Measurements from ENCODE around the gene CALHM5.

CALHM5 gene

DNA sequence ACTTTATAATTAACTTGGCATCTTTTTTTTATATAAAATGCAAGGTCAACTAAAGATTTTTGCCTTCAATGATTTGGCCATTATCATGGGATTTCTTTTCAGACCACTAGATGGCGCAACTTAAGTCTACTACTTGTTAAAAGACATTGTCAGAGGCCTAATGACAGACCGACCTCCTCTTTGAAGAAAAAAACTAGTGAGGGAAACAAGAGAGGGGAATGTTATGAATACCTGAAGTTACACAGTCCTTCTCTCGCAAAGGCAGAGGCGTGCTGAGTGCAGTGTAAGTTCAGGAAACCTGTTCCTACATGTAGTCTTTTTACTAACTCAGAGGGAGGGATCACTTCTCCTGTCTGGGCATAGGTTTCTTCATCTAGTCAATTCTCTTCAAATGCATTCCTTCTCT lies 24.8 kb downstream of the CALHM5 start:
- TF ChIP-seq, protein P1, sequence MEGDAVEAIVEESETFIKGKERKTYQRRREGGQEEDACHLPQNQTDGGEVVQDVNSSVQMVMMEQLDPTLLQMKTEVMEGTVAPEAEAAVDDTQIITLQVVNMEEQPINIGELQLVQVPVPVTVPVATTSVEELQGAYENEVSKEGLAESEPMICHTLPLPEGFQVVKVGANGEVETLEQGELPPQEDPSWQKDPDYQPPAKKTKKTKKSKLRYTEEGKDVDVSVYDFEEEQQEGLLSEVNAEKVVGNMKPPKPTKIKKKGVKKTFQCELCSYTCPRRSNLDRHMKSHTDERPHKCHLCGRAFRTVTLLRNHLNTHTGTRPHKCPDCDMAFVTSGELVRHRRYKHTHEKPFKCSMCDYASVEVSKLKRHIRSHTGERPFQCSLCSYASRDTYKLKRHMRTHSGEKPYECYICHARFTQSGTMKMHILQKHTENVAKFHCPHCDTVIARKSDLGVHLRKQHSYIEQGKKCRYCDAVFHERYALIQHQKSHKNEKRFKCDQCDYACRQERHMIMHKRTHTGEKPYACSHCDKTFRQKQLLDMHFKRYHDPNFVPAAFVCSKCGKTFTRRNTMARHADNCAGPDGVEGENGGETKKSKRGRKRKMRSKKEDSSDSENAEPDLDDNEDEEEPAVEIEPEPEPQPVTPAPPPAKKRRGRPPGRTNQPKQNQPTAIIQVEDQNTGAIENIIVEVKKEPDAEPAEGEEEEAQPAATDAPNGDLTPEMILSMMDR (IDR thresholded peaks at IDR 0.05; ENCODE audit: low read depth, low read length): peak; percentile 62
- in situ Hi-C loops (cut with HindIII; ENCODE audit: low sequenced_read_pairs): no loop called here
- peak; percentile 70 for DNase-seq (ENCODE audit: low read depth, low spot score)
- no peak overlapping the region for H3K4me3 ChIP-seq (ENCODE audit: low read depth, low read length)

DNA sequence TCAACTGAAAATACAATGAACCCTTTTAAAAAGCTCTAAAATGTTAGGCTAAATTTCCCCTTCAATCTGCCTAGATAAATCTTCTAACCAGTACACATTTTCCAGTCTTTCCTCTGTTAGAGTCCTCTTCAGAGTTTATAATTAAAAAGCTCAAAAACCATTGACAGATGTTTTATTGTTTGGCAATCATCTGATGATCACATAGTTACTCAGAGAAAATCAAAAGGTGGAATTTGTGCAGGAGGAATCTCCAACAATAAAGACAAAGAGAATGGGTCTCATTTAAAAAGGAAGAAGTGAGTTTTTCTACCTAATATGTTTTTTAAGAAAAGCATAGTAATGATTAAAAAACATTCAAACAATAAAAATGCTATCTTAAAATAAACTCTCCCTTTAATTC lies 31.0 kb downstream of the CALHM5 start:
- no peak for DNase-seq (ENCODE audit: low read depth, low spot score)
- TF ChIP-seq, protein P1 (IDR thresholded peaks at IDR 0.05; ENCODE audit: low read depth, low read length): no peak
- no peak overlapping the region for H3K4me3 ChIP-seq (ENCODE audit: low read depth, low read length)
- in situ Hi-C loops (cut with HindIII; ENCODE audit: low sequenced_read_pairs): no loop called here

DNA sequence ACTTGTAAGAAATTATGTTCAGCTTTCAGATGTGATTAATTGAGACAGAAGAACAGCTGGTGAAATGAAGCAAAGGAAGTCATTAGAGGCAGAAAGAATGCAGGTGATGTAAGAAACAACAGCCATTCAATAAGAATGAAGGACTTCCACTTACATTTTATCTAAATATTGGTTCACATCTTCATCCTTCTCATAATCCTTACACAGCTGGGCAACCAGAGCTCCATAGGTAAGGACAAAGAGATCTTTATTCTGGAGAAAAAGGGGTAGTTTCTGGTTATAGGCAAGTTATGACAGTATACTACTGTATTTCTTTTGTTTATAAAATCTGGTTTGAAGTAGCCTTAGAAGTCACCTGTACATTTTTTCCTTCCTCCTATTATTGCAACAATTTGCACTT lies 31.7 kb downstream of the CALHM5 start:
- no peak for DNase-seq (ENCODE audit: low read depth, low spot score)
- H3K4me3 ChIP-seq (ENCODE audit: low read depth, low read length): no peak overlapping the region
- TF ChIP-seq, protein P1 (IDR thresholded peaks at IDR 0.05; ENCODE audit: low read depth, low read length): no peak
- in situ Hi-C loops (cut with HindIII; ENCODE audit: low sequenced_read_pairs): no loop called here

DNA sequence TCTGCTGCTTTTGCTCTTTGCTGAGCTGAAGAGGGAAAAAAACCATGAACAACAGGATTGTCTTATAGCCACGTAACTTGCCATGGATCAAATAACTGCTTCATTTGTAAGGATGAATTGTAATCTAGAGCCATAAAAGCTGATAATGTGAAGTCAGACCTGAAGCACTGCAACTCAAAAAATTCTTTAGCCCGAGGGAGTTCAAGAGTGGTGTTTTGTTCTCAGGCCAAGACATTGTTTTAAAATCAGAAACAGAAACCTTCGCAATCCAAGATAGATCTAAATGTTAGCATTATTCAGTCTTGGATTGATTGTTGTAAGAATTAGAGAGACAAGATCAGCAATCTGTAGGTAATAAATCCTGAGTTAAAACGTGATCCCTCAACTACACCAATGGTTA lies 34.2 kb downstream of the CALHM5 start, which contains the start of gene TRAPPC3L:
Gene TRAPPC3L (minus strand): TSS at position 34 of the 400 bp plus-strand sequence. CDS start 170 bp downstream, outside the sequence.
- H3K4me3 ChIP-seq (ENCODE audit: low read depth, low read length): no peak within 1 kb of the TSS
- in situ Hi-C loops (cut with HindIII; ENCODE audit: low sequenced_read_pairs): no loop called here
- TF ChIP-seq, protein P1 (IDR thresholded peaks at IDR 0.05; ENCODE audit: low read depth, low read length): no peak
- DNase-seq (ENCODE audit: low read depth, low spot score): no peak

DNA sequence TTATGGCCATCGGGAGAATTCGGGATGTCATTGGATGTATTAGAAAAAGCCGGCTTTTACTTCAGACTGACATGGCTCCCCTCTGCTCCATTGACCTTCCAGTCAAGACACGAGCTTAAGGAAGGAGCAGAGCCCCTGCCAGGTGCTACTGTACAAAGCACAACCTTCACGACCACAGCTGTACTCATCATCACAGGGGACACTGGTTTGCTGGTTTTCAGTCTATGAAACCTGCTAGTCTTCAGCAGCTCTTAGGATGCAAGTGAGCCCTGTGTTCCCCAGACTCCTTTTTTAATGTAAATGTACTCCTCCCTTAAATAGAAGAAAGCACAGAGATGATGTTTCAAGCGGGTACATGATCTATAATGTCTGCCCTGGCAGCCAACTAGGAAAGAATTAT lies 35.9 kb downstream of the CALHM5 start:
- no peak for DNase-seq (ENCODE audit: low read depth, low spot score)
- in situ Hi-C loops (cut with HindIII; ENCODE audit: low sequenced_read_pairs): no loop called here

DNA sequence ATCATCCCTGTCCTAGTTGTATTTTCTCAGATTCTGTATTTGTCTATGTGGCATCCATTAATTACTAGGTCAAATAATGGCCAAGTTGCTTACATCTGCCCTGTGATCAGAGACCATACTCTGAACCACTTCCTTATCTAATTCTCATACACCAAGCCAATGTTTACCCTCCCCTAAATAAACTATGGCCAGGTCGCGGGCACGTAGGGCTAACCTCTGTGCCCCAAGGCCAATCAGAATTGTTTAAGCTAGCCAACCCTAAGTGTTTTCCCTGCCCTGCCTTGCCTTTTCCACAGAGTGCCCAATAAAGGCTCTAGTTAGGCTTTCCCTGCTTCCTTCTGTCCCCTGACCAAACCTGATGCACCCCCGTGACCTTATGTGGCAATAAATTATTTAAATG lies 39.4 kb downstream of the CALHM5 start:
- in situ Hi-C loops (cut with HindIII; ENCODE audit: low sequenced_read_pairs): no loop called here
- DNase-seq (ENCODE audit: low read depth, low spot score): no peak
- TF ChIP-seq, protein P1 (IDR thresholded peaks at IDR 0.05; ENCODE audit: low read depth, low read length): no peak
- H3K4me3 ChIP-seq (ENCODE audit: low read depth, low read length): no peak overlapping the region

More for the DNA sequence above, 35.9 kb downstream of the CALHM5 start:
- H3K4me3 ChIP-seq (ENCODE audit: low read depth, low read length): no peak overlapping the region
- TF ChIP-seq, protein P1 (IDR thresholded peaks at IDR 0.05; ENCODE audit: low read depth, low read length): no peak

DNA sequence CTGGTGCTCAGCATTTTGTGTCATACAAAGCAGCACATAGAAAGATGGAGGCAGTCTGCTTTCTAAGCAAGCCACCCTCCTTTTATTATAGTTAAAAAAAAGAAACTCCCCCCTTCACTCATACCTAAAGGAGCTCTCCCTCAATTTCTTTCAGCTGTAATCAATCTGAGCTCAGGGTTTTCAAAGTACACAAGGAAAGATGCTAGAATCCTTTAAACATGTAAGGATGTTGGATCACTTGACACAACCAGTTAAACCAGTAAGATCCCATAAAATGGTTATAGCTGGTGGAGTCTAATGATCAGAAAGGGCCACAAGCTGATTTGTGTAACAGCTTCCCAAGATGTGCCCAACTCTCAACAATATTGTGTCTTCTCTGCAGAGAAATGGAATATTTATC lies 42.0 kb downstream of the CALHM5 start, which contains the start of gene CALHM4:
Gene CALHM4 (plus strand): TSS at position 301 of the 400 bp plus-strand sequence. CDS start 43 bp downstream, at position 344.
- no peak within 1 kb of the TSS for H3K4me3 ChIP-seq (ENCODE audit: low read depth, low read length)
- no peak for DNase-seq (ENCODE audit: low read depth, low spot score)
- TF ChIP-seq, protein P1 (IDR thresholded peaks at IDR 0.05; ENCODE audit: low read depth, low read length): no peak
- in situ Hi-C loops (cut with HindIII; ENCODE audit: low sequenced_read_pairs): no loop called here

All from astrocyte of the spinal cord (primary cell).